ENCODE data around the gene RETREG3.
A peak's percentile ranks its signal among the peaks of the same experiment; 100 is the strongest.
"Not testable (repeated sequence)": the region's sequence is repeated elsewhere in the genome, so short reads cannot be mapped to it uniquely, and the experiment has no call there.

The RETREG3 gene

DNA sequence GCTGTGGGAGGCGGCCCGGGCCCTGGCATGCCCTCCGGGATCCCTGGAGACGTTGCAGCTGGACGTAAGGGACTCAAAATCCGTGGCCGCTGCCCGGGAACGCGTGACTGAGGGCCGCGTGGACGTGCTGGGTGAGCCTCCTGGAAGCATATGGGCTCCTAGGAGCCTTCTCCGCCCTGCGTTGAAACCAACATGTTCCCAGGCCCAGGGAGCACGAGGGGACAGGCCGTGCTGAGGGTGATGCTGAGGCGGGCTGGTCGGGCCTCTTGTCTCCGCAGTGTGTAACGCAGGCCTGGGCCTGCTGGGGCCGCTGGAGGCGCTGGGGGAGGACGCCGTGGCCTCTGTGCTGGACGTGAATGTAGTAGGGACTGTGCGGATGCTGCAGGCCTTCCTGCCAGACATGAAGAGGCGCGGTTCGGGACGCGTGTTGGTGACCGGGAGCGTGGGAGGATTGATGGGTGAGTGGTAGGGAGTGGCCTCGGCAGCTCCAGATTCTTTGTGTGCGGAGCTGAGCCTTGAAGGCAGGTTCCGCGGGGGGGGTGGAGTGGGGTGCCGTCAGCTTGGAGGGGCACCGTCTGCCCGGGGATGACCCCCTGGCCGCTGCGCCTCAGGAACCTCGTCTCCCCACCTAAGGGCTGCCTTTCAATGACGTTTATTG, 55.9 kb downstream of the RETREG3 start:
- DNase-seq (ENCODE audit: low spot score), result peak; percentile 47

DNA sequence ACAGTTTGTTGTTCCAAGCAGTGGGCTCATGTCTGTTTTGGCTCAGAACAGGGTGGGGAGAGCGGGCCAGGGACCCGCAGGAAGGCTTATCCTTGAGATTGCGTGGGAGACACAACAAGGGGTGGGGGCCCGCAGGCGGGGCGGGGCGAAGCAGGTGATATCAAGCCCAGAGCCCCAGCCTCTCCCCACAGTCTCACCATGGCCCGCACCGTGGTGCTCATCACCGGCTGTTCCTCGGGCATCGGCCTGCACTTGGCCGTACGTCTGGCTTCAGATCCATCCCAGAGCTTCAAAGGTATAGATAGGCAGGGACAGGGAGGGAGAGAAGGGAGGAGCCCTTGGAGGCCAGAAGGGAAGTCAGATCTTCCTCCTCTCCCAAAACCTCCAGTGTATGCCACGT, 56.4 kb downstream of the RETREG3 start, which contains the start of gene HSD17B1:
Gene HSD17B1, plus strand, starts transcription at position 188 of the 400 bp plus-strand sequence. Its CDS starts 11 bp downstream, at position 199.
- not testable (repeated sequence) for DNase-seq (ENCODE audit: low spot score)

DNA sequence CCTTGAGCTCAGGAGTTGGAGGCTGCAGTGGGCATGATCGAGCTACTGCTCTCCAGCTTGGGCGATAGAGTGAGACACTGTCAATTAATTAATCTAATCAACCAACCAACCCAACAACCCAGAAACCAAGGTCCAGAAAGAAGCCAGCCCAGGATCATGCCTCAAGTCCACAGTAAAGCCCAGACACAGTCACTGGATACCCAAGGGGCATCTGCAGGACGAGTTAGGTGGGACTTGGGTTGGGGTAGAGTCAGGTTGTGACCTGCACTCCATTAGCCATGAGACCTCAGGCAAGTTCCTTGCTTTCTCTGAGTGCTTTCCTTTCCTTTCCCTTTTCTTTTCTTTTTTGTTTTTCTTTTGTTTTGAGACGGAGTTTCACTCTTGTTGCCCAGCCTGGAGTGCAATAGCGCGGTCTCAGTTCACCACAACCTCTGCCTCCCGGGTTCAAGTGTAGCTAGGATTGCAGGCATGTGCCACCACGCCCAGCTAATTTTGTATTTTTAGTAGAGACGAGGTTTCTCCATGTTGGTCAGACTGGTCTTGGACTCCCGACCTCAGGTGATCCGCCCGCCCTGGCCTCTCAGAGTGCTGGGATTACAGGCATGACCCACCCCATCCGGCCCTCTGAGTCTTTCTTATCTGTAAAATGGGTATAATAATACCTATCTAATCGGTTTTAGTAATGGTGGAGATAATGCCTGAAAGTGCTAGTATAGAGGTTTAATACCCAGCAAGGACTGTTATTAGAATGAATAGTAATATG, 60.0 kb downstream of the RETREG3 start:
- no peak for DNase-seq (ENCODE audit: low spot score)

DNA sequence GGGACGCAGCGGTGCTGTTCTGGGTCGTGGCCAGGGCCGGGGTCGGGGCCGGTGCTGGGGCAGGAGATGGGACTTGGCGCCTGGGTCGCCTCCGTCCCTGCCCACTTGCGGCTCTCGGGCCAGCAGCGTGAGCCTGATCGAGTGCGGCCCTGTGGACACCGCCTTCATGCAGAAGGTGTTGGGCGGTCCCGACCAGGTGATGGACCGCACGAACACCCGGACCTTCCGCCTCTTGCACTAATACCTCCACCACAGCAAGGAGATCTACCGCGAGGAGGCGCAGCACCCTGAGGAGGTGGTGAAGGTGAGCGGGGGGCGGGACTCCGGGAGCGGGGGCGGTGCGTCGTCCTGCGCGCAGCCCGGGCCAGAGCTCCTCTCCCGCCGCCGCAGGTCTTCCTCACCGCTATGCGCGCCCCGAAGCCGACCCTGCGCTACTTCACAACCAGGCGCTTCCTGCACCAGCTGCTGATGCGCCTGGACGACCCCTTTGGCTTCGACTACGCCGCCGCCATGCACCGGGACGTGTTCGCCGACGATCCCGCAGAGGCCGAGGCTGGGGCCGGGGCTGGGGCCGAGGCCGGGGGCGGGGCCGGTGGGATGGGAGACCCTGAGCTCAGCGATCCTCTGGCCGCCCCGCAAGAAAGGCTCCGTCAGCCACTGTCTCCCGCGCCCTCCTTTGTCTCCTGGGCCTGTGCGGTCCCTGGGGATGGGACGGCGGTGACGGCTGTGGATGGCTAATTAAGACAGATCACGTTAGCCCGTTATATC, 60.9 kb downstream of the RETREG3 start:
- DNase-seq (ENCODE audit: low spot score), result peak; percentile 87

DNA sequence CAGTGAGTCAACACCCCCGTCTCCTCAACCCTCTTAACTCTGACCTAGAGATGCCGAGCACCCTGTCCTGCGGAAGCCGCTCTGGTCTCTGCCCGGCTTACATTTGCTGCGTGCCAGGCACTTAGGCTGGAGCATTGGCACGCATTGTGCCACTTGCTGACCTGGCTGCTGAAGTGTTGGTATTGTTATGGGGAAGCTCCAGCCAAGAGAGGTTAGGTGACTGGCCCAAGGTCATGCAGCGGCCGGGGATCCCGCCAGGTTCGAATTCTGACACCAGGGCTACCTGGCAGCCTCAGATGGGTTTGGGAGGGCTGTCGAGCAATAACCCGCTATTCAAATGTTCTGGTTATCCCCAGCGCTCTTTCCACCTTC, 61.5 kb downstream of the RETREG3 start:
- DNase-seq (ENCODE audit: low spot score), result no peak

DNA sequence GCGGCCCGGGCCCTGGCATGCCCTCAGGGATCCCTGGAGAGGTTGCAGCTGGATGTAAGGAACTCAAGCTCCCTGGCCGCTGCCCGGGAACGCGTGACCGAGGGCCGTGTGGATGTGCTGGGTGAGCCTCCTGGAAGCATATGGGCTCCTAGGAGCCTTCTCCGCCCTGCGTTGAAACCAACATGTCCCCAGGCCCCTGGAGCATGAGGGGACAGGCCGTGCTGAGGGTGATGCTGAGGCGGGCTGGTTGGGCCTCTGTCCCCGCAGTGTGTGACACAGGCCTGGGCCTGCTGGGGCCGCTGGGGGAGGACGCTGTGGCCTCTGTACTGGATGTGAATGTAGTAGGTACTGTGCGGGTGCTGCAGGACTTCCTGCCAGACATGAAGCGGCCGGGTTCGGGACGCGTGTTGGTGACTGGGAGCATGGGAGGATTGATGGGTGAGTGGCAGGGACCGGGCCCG, 62.1 kb downstream of the RETREG3 start:
- no peak for DNase-seq (ENCODE audit: low spot score)

DNA sequence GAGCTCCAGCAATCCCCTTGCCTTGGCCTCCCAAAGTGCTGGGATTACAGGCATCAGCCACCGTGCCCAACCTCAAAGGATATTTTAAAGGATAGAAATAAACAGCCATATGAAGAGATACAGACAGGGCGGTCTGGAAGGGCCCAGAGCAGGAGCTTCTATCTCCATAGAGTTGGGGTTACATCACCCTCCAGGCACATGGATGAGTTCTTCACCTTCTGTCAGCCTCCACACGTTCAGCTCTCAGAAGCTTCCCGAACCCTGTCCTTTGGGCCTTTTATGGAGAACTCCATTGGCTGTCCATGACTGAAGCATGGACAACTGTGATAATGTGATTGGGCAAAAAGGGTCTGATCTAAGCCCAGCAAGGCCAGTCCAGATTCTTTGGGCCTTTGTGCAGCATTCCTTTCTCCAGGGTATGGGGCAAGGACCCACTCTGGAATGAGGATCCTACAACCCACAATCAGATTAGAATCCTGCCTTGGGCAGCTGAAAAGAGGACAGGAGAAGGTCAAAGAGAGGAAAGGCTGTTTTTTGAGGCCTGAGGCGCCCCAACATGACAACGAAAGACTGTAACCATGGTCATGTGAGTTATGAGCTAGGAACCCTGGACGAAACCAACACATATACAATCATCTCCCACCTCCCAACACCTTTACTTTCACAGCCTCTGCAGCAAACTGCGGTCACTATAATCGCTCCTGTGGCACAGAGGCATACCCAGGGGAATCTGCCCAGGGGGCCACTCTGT, 63.2 kb downstream of the RETREG3 start:
- DNase-seq (ENCODE audit: low spot score), result not testable (repeated sequence)

DNA sequence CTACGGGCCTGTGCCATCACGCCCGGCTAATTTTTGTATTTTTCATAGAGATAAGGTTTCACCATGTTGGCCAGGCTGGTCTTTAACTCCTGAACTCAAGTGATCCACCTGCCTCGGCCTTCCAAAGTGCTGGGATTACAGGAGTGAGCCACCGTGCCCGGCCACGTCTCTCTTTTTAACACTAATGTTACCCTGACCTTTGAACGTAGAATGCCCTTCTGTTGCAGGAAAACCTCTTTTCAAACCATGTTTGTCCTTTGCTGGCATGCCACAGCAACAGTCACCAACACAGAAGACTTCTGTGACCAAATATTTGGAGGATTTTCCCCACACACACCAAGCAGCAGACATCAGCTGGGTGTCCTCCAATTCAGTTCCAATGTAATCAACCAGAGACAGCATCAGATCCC, 64.3 kb downstream of the RETREG3 start:
- no peak for DNase-seq (ENCODE audit: low spot score)

DNA sequence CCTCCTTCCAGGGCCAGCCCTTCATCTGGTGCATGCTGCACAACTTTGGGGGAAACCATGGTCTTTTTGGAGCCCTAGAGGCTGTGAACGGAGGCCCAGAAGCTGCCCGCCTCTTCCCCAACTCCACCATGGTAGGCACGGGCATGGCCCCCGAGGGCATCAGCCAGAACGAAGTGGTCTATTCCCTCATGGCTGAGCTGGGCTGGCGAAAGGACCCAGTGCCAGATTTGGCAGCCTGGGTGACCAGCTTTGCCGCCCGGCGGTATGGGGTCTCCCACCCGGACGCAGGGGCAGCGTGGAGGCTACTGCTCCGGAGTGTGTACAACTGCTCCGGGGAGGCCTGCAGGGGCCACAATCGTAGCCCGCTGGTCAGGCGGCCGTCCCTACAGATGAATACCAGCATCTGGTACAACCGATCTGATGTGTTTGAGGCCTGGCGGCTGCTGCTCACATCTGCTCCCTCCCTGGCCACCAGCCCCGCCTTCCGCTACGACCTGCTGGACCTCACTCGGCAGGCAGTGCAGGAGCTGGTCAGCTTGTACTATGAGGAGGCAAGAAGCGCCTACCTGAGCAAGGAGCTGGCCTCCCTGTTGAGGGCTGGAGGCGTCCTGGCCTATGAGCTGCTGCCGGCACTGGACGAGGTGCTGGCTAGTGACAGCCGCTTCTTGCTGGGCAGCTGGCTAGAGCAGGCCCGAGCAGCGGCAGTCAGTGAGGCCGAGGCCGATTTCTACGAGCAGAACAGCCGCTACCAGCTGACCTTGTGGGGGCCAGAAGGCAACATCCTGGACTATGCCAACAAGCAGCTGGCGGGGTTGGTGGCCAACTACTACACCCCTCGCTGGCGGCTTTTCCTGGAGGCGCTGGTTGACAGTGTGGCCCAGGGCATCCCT, 65.7 kb downstream of the RETREG3 start:
- DNase-seq (ENCODE audit: low spot score), result no peak

DNA sequence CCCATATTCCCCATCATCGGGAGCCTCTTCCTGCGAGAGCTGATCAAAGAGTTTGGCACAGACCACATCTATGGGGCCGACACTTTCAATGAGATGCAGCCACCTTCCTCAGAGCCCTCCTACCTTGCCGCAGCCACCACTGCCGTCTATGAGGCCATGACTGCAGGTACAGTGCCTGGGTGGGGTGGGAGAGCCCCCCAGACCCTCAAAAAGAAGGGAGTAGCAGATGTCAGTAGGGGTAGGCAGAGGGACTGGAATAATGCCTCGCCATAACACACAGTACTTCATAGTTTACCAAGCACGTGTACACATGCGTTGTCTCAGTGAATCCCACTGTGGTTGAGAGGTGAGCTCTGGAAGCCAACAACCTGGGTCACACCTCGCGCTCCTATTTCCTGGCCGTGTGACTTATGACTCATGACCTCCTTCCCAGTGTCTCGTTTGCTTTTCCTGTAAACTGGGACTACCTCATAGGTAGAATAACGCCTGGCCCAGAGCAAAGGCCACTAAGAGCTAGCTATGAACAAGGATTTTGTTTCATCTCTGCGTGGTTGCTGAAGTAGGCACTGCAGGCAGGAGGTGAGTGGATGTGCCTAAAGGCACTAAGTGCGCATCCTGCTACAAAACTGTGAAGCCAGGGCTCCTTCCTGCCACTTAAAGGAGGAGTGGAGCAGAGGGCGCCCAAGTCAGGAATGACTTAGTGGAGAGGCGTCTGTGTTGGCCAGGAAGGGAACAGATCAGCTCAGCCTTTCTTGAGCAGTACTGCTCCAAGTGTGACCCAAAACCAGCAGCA, 67.9 kb downstream of the RETREG3 start:
- DNase-seq (ENCODE audit: low spot score), result no peak

DNA sequence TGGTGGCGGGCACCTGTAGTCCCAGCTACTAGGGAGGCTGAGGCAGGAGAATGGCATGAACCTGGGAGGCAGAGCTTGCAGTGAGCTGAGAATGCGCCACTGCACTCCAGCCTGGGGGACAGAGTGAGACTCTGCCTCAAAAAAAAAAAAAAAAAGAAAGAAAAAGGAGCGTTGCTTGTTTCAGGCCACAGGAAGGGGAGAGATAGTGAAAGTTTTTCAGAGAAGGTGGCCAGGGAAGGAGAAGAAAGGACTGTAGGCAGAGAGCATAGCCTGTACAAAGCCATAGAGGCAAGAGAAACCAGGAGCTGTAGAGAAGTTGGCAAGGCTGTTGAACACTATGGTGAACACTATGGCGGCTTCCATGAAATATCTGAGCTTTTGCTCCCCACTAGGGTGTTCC, 68.6 kb downstream of the RETREG3 start:
- DNase-seq (ENCODE audit: low spot score), result not testable (repeated sequence)

DNA sequence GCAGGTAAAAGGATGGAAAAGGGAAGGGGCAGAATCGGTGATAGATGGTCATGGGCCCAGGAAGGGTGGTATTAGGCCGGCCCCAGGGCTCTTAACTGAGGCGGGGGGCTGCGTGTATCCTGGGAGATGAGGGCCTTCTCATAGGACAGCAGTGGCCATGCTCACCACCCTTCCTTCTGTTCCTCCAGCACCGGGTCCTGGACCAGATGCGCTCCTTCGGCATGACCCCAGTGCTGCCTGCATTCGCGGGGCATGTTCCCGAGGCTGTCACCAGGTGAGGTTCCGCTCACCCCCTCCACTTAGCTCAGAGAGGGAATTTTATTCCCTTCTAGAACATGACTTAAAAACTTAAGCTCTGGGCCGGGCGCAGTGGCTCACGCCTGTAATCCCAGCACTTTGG, 70.7 kb downstream of the RETREG3 start:
- DNase-seq (ENCODE audit: low spot score), result no peak

DNA sequence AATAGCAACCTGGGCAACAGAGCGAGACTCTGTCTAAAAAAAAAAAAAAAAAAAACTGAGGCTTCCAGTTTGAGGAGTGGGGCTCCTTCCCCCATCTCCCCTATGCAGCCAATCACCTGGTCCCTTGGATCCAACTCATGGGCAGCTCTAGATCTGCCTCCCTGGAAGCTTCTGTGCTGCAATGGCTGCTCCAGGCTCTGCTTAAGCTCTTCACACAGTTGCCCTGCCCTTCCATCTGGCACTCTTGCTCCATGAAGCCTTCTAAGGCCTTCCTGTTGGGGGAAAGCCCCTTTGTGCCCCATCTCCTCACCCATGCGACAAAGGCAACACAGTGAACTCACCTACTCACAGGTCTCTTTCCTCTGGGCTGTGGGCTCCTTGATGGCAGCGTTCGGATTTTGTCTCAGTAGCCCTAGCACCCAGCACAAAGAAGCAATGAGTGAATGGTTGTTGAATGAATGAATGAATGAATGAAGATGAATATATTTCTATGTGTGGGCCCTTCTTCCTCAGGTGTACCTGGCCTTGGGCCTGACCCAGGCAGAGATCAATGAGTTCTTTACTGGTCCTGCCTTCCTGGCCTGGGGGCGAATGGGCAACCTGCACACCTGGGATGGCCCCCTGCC, 71.2 kb downstream of the RETREG3 start:
- DNase-seq (ENCODE audit: low spot score), result no peak

DNA sequence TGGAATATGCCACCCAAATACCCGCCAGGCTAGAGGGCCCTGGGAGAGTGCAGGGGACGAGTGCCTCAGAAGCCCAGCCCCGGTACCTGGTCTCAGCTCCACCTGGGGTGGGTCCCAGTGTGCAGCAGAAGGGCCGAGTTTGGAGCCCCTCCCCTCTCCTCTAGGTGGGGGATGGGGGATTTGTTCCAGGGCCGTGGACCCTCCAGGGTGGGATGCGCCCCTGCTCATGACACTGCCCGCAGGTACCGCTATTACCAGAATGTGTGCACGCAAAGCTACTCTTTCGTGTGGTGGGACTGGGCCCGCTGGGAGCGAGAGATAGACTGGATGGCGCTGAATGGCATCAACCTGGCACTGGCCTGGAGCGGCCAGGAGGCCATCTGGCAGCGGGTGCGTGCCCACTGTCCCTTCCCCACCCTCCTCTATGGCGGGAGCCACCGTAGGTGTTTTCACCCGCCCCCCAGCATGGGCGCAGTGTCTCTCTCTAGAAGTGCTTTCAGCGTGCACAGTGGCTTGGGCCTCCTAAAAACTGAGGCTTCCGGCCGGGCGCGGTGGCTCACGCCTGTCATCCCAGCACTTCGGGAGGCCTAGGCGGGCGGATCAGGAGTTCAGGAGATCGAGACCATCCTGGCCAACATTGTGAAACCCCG, 71.9 kb downstream of the RETREG3 start:
- DNase-seq (ENCODE audit: low spot score), result no peak

DNA sequence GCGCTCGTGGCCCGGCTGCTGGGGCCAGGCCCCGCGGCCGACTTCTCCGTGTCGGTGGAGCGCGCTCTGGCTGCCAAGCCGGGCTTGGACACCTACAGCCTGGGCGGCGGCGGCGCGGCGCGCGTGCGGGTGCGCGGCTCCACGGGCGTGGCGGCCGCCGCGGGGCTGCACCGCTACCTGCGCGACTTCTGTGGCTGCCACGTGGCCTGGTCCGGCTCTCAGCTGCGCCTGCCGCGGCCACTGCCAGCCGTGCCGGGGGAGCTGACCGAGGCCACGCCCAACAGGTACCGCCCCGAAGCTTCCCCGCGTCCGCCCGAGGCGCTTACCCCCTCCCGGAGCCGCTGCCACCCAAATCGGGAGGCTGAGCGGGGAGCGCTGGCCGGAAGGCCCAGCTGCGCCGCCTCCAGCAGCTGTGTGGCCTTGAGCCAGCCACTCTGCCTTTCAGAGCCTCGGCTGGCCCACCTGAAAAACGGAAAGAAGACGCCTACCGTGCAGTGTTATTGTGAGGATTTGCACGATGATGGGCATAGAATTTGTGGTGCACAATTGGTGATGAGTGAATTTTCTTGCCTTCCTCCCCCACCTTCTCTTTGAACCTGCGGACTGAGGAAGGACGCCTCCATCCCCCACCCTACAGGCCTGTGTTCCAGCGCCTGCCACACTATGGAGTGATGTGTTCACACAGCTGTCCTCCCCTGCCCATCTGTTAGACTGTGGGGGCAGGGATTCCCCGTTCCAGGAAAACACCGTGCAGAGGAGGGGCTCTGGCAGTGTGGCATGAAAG, 72.6 kb downstream of the RETREG3 start:
- peak; percentile 79 for DNase-seq (ENCODE audit: low spot score)

DNA sequence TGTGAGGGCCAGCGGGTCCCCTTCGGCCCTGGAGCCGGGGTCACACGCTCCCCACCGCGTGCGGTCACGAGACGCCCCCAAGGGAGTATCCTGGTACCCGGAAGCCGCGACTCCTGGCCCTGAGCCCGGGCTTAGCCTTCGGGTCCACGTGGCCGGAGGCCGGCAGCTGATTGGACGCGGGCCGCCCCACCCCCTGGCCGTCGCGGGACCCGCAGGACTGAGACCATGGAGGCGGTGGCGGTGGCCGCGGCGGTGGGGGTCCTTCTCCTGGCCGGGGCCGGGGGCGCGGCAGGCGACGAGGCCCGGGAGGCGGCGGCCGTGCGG, 73.2 kb downstream of the RETREG3 start, which contains the start of gene NAGLU:
Gene NAGLU, plus strand, starts transcription at position 194 of the 324 bp plus-strand sequence. Its CDS starts 32 bp downstream, at position 226.
- DNase-seq (ENCODE audit: low spot score), result peak; percentile 92

DNA sequence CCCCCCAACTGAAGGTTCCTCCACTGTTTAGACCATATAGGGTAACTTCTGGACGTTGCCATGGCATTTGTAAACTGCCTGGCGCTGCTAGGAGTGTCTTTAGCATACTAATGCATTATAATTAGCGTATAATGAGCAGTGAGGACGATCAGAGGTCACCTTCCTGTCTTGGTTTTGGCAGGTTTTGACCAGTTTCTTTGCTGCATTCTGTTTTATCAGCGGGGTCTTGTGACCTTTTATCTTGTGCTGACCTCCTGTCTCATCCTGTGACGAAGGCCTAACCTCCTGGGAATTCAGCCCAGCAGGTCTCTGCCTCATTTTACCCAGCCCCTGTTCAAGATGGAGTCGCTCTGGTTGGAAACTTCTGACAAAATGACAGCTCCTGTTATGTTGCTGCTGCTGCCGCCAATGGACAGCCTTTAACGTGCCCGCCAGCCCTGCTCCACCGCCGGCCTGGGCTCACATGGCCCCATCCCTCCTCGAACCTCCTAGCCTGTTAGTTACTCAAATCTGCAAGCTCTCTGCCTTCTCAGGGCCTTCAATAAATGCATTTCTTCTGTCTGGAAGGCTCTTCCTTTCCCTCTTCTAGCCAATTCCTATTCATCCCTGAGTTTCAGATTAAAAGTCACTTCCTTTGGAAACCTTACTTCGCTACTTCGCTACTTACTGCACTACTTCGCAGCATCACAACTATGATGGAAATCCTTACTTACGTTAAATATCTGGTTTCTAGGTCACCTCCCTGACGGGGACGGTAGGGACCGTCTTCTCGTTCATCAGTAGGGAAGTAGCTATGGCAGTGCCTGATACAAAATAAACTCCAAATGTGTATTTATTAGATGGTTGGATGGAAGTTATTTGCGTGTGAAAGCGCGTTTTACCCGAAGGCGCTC, 73.8 kb downstream of the RETREG3 start:
- peak; percentile 66 for DNase-seq (ENCODE audit: low spot score)

Data from SK-N-DZ (cell line).